Measurements from ENCODE around the gene DDX49.
"Not testable (repeated sequence)": the region's sequence is repeated elsewhere in the genome, so short reads cannot be mapped to it uniquely, and the experiment has no call there.

DDX49 gene

GRCh38 chr19:18895824-18896341 is 23.6 kb upstream of the DDX49 start, which contains the start of gene CERS1:
Gene CERS1 (minus strand): TSS chr19:18896158. CDS start chr19:18896072, 86 bp downstream.
- peak; percentile 60 for DNase-seq (ENCODE audit: low spot score)

GRCh38 chr19:18896421-18896841 is 23.1 kb upstream of the DDX49 start:
- peak; percentile 49 for DNase-seq (ENCODE audit: low spot score)

GRCh38 chr19:18897094-18898029 is 22.2 kb upstream of the DDX49 start:
- no peak for DNase-seq (ENCODE audit: low spot score)

GRCh38 chr19:18898081-18898606 is 21.4 kb upstream of the DDX49 start:
- no peak for DNase-seq (ENCODE audit: low spot score)

GRCh38 chr19:18898607-18899408 is 20.7 kb upstream of the DDX49 start:
- DNase-seq (ENCODE audit: low spot score): no peak

- no peak for DNase-seq (ENCODE audit: low spot score)
Observed at GRCh38 chr19:18899624-18900560, 19.6 kb upstream of the DDX49 start.

GRCh38 chr19:18900700-18901481 is 18.6 kb upstream of the DDX49 start:
- no peak for DNase-seq (ENCODE audit: low spot score)

GRCh38 chr19:18901491-18901890 is 18.0 kb upstream of the DDX49 start:
- no peak for DNase-seq (ENCODE audit: low spot score)

GRCh38 chr19:18902519-18902918 is 17.0 kb upstream of the DDX49 start:
- DNase-seq (ENCODE audit: low spot score): not testable (repeated sequence)

GRCh38 chr19:18903156-18904037 is 16.1 kb upstream of the DDX49 start:
- DNase-seq (ENCODE audit: low spot score): no peak

GRCh38 chr19:18904334-18905057 is 15.0 kb upstream of the DDX49 start:
- DNase-seq (ENCODE audit: low spot score): no peak

GRCh38 chr19:18905058-18905456 is 14.5 kb upstream of the DDX49 start:
- no peak for DNase-seq (ENCODE audit: low spot score)

- DNase-seq (ENCODE audit: low spot score): no peak
Observed at GRCh38 chr19:18905513-18906236, 13.8 kb upstream of the DDX49 start.

GRCh38 chr19:18906605-18907519 is 12.7 kb upstream of the DDX49 start:
- DNase-seq (ENCODE audit: low spot score): no peak

- no peak for DNase-seq (ENCODE audit: low spot score)
Observed at GRCh38 chr19:18908917-18909619, 10.4 kb upstream of the DDX49 start.

GRCh38 chr19:18910010-18910409 is 9.5 kb upstream of the DDX49 start:
- no peak for DNase-seq (ENCODE audit: low spot score)
